GM21576 (cell line): ENCODE measurements around the gene SLC2A6.

Source experiments
- ATAC-seq: cut with Tn5 transposase; IDR thresholded peaks from one replicate; pipeline ENCODE4 v1.9.1; 2021; ENCODE audit warnings: mild to moderate bottlenecking, moderate library complexity; ENCODE audit not compliant: unreplicated experiment

The SLC2A6 gene

GRCh38 chr9:133478851-133479711, at the start of gene SLC2A6:
Gene SLC2A6, minus strand, starts transcription at chr9:133479099. Its CDS starts 40 bp downstream, at chr9:133479059.
- ATAC-seq, result peak; percentile 90

GRCh38 chr9:133528001-133528875, 49.3 kb upstream of the SLC2A6 start:
- no peak for ATAC-seq

- no peak for ATAC-seq
Observed at GRCh38 chr9:133527444-133527920, 48.6 kb upstream of the SLC2A6 start.

- ATAC-seq, result no peak
Observed at GRCh38 chr9:133526721-133527321, 47.9 kb upstream of the SLC2A6 start.

GRCh38 chr9:133525677-133526076, 46.8 kb upstream of the SLC2A6 start:
- ATAC-seq, result no peak

GRCh38 chr9:133524679-133525228, 45.9 kb upstream of the SLC2A6 start, which contains the start of gene MYMK:
Gene MYMK, minus strand, starts transcription at chr9:133524959. Its CDS starts 115 bp downstream, at chr9:133524844.
- ATAC-seq, result no peak

- ATAC-seq, result no peak
Observed at GRCh38 chr9:133524146-133524545, 45.2 kb upstream of the SLC2A6 start.

- no peak for ATAC-seq
Observed at GRCh38 chr9:133523106-133523505, 44.2 kb upstream of the SLC2A6 start.

GRCh38 chr9:133522073-133522910, 43.4 kb upstream of the SLC2A6 start:
- no peak for ATAC-seq

- no peak for ATAC-seq
Observed at GRCh38 chr9:133521122-133522072, 42.5 kb upstream of the SLC2A6 start.

- no peak for ATAC-seq
Observed at GRCh38 chr9:133520121-133520835, 41.4 kb upstream of the SLC2A6 start.

GRCh38 chr9:133519693-133520092, 40.8 kb upstream of the SLC2A6 start:
- no peak for ATAC-seq

GRCh38 chr9:133518706-133519449, 40.0 kb upstream of the SLC2A6 start:
- no peak for ATAC-seq

GRCh38 chr9:133518200-133518599, 39.3 kb upstream of the SLC2A6 start:
- ATAC-seq, result no peak

GRCh38 chr9:133517711-133518110, 38.8 kb upstream of the SLC2A6 start:
- no peak for ATAC-seq

- no peak for ATAC-seq
Observed at GRCh38 chr9:133516961-133517350, 38.1 kb upstream of the SLC2A6 start.

GRCh38 chr9:133516256-133516960, 37.5 kb upstream of the SLC2A6 start:
- ATAC-seq, result no peak
